Trophoblast cell (in vitro differentiated cells and primary cell): ENCODE measurements around the gene EXT2.

ENCODE experiments used
- DNase-seq, 2 donors: peaks; one replicate each; pipeline ENCODE4 v3.0.0-alpha.2; 2016
- H2AFZ ChIP-seq: 2 replicates; pipeline ENCODE4 v1.6.1; 2013; ENCODE audit warnings: low read length, moderate library complexity, mild to moderate bottlenecking; ENCODE audit not compliant: insufficient read depth, poor library complexity
- H2AK5ac ChIP-seq: 2 replicates; pipeline ENCODE4 v1.6.1; 2013; ENCODE audit warnings: mild to moderate bottlenecking, low read length
- H2BK120ac ChIP-seq: 2 replicates; pipeline ENCODE4 v1.6.1; 2013; ENCODE audit warnings: low read length, mild to moderate bottlenecking, moderate library complexity; ENCODE audit not compliant: insufficient read depth, poor library complexity
- H2BK12ac ChIP-seq: 2 replicates; pipeline ENCODE4 v1.6.1; 2013; ENCODE audit warnings: mild to moderate bottlenecking, low read length, moderate library complexity
- H2BK5ac ChIP-seq: 2 replicates; pipeline ENCODE4 v1.6.1; 2013; ENCODE audit warnings: low read length, low read depth, moderate library complexity, mild to moderate bottlenecking; ENCODE audit not compliant: poor library complexity
- H3K14ac ChIP-seq: 2 replicates; pipeline ENCODE4 v1.6.1; 2013; ENCODE audit warnings: mild to moderate bottlenecking, low read length
- H3K18ac ChIP-seq: 2 replicates; pipeline ENCODE4 v1.6.1; 2013; ENCODE audit warnings: mild to moderate bottlenecking, low read length
- H3K23ac ChIP-seq: 2 replicates; pipeline ENCODE4 v1.6.1; 2013; ENCODE audit warnings: low read length
- H3K27ac ChIP-seq: 2 replicates; pipeline ENCODE4 v1.5.1; 2013; ENCODE audit warnings: low read depth, mild to moderate bottlenecking, inconsistent platforms, low read length, moderate library complexity
- H3K27me3 ChIP-seq: 2 replicates; pipeline ENCODE4 v1.6.1; 2013; ENCODE audit warnings: inconsistent platforms, mild to moderate bottlenecking, low read length, moderate library complexity; ENCODE audit not compliant: insufficient read depth
- H3K36me3 ChIP-seq, 2 experiments: 1 replicate in 1 of 2; 2 replicates in 1 of 2; pipeline ENCODE4 v1.6.1; 2013; ENCODE audit warnings: low read length in 2 of 2, mild to moderate bottlenecking in 2 of 2, moderate library complexity in 1 of 2; ENCODE audit not compliant: insufficient read depth in 2 of 2, control insufficient read depth in 1 of 2
- H3K4ac ChIP-seq: 2 replicates; pipeline ENCODE4 v1.6.1; 2013; ENCODE audit warnings: low read depth, mild to moderate bottlenecking, low read length, moderate library complexity
- H3K4me1 ChIP-seq, 2 experiments: 1 replicate in 1 of 2; 2 replicates in 1 of 2; pipeline ENCODE4 v1.6.1; 2013; ENCODE audit warnings: low read length in 2 of 2, mild to moderate bottlenecking in 2 of 2, moderate library complexity in 1 of 2; ENCODE audit not compliant: insufficient read depth in 2 of 2, control insufficient read depth in 1 of 2
- H3K4me2 ChIP-seq: 2 replicates; pipeline ENCODE4 v1.6.1; 2013; ENCODE audit warnings: inconsistent platforms, mild to moderate bottlenecking, low read length, moderate library complexity
- H3K4me3 ChIP-seq: 2 replicates; pipeline ENCODE4 v1.5.1; 2013; ENCODE audit warnings: mild to moderate bottlenecking, low read depth, low read length, inconsistent platforms
- H3K79me1 ChIP-seq: one replicate; pipeline ENCODE4 v1.6.1; 2013; ENCODE audit warnings: low read length
- H3K79me2 ChIP-seq: 2 replicates; pipeline ENCODE4 v1.6.1; 2013; ENCODE audit warnings: low read length, mild to moderate bottlenecking; ENCODE audit not compliant: control insufficient read depth, insufficient read depth, poor library complexity
- H3K9ac ChIP-seq: 2 replicates; pipeline ENCODE4 v1.6.1; 2013; ENCODE audit warnings: mild to moderate bottlenecking, low read length
- H3K9me3 ChIP-seq: 2 replicates; pipeline ENCODE4 v1.6.1; 2013; ENCODE audit warnings: low read depth, mild to moderate bottlenecking, control low read depth, inconsistent platforms, low read length; ENCODE audit not compliant: insufficient read depth
- H4K12ac ChIP-seq: 2 replicates; pipeline ENCODE4 v1.6.1; 2013; ENCODE audit warnings: low read depth, mild to moderate bottlenecking, low read length, moderate library complexity
- H4K8ac ChIP-seq: 2 replicates; pipeline ENCODE4 v1.6.1; 2013; ENCODE audit warnings: low read depth, mild to moderate bottlenecking, low read length, moderate library complexity
- H4K91ac ChIP-seq: one replicate; pipeline ENCODE4 v1.6.1; 2013; ENCODE audit warnings: low read depth, mild to moderate bottlenecking, low read length, moderate library complexity
- WGBS: extraction: QIAGEN DNeasy Blood & Tissue Kit; methylation state at CpG from one replicate; pipeline ENCODE4 v1.1.7; 2013; ENCODE audit warnings: missing lambda C conversion rate; ENCODE audit not compliant: insufficient read length, insufficient coverage; ENCODE audit errors: extremely low coverage; 5-methylcytosine and 5-hydroxymethylcytosine counted together

Gene EXT2

DNA sequence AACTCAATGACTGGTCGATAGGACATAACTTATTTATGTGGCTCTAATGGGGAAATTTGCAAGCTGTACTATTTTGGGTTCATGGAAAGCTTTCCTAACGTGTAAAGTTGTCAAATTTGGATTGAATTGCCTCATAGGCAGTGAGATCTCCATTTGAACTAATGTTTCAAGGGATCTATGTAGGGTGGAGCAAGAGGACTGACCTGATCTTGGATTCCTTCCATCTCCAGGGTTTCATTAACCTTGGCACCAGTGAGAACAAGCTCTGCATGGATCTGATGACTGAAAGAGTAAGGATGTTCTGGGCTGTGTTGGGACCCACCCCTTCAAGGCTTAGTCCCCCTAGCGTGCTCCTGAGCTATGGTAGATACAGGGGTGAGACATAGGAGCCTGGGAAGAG lies 45.6 kb upstream of the EXT2 start:
- Histone ChIP-seq H4K12ac (no peak overlapping the region), H4K8ac (no peak overlapping the region), H2BK5ac (no peak overlapping the region), H3K9ac (no peak overlapping the region), H2BK12ac (no peak overlapping the region), H3K4me3 (no peak overlapping the region), H3K18ac (no peak overlapping the region), H3K4me2 (no peak overlapping the region), H3K9me3 (no peaks in the 10 kb centered on the region), H3K27ac (no peak overlapping the region), H3K23ac (no peak overlapping the region), H2AFZ (no peak overlapping the region), H2AK5ac (no peak overlapping the region), H3K4me1 (no peaks in the 10 kb centered on the region), H3K4ac (no peak overlapping the region), H3K14ac (no peak overlapping the region), H3K79me1 (no peaks in the 10 kb centered on the region), H3K36me3 (no peaks in the 10 kb centered on the region), H2BK120ac (no peak overlapping the region), H4K91ac (no peak overlapping the region), H3K27me3 (no peaks in the 10 kb centered on the region), H3K79me2 (no peaks in the 10 kb centered on the region)
- no peak for DNase-seq
- no CpG with 5 or more reads among the region's 3 CpGs for WGBS

DNA sequence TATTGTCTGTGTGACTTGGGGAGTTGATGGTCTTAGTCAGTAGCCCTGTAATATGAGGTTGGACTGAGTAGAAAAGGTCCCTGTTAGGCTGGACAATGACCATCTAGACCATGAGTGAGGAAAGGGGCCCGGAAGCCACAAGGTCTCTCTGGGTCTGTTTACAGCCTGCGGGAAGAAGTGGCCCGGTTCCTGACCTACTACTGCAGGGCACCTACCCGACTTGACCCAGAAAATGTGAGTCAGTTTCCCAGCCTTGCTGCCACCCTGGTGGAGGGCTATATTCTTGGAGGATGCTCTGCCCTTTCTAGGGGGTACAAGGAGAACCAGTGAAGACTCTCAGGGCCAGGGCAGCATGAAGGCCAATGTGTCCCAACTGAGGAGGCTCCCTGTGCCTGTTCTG lies 44.3 kb upstream of the EXT2 start:
- H2BK120ac ChIP-seq, result no peak overlapping the region
- no peak overlapping the region for H3K18ac ChIP-seq
- H4K12ac ChIP-seq, result no peak overlapping the region
- WGBS, result no CpG with 5 or more reads among the region's 4 CpGs
- no peak overlapping the region for H3K14ac ChIP-seq
- H3K27me3 ChIP-seq, result no peaks in the 10 kb centered on the region
- H3K4me1 ChIP-seq, result no peaks in the 10 kb centered on the region
- no peak overlapping the region for H2BK12ac ChIP-seq
- no peak overlapping the region for H4K91ac ChIP-seq
- no peak for DNase-seq
- H3K9ac ChIP-seq, result no peak overlapping the region
- H3K23ac ChIP-seq, result no peak overlapping the region
- H2AFZ ChIP-seq, result no peak overlapping the region
- no peaks in the 10 kb centered on the region for H3K79me2 ChIP-seq
- H3K4me3 ChIP-seq, result no peak overlapping the region
- H2AK5ac ChIP-seq, result no peak overlapping the region
- H3K9me3 ChIP-seq, result no peaks in the 10 kb centered on the region
- H2BK5ac ChIP-seq, result no peak overlapping the region
- no peaks in the 10 kb centered on the region for H3K79me1 ChIP-seq
- H3K4ac ChIP-seq, result no peak overlapping the region
- no peak overlapping the region for H3K27ac ChIP-seq
- no peaks in the 10 kb centered on the region for H3K36me3 ChIP-seq
- no peak overlapping the region for H3K4me2 ChIP-seq
- H4K8ac ChIP-seq, result no peak overlapping the region

DNA sequence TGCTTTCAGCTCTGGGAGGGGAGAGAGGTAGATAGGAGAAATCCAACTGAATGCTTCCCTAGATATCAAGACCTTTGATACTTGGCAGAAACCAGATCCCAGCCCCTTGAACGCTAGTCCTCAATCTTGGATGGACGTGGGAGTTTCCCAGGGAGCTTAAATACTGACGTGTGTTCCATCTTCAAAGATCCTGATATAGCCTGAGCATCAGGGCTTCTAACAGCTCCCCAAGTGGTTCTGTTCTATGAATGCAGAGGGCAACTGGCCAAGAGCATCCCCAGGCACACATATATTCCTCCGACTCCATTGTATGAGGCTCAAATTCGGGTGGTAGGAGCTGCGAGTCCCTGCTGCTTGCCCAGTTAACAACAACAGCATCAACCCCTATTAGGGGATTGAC lies 38.1 kb upstream of the EXT2 start:
- H4K91ac ChIP-seq, result no peak overlapping the region
- H3K36me3 ChIP-seq, result no peaks in the 10 kb centered on the region
- H3K27ac ChIP-seq, result no peak overlapping the region
- H3K18ac ChIP-seq, result no peak overlapping the region
- no peak overlapping the region for H2BK120ac ChIP-seq
- no peak overlapping the region for H3K23ac ChIP-seq
- no peak overlapping the region for H3K4me3 ChIP-seq
- no peak overlapping the region for H3K4ac ChIP-seq
- H2BK12ac ChIP-seq, result no peak overlapping the region
- H3K9ac ChIP-seq, result no peak overlapping the region
- H3K14ac ChIP-seq, result no peak overlapping the region
- H2AK5ac ChIP-seq, result no peak overlapping the region
- no peaks in the 10 kb centered on the region for H3K79me1 ChIP-seq
- H3K79me2 ChIP-seq, result no peaks in the 10 kb centered on the region
- no peaks in the 10 kb centered on the region for H3K9me3 ChIP-seq
- H3K4me2 ChIP-seq, result no peak overlapping the region
- no peak for DNase-seq
- WGBS, result no CpG with 5 or more reads among the region's 6 CpGs
- no peak overlapping the region for H2BK5ac ChIP-seq
- H3K4me1 ChIP-seq, result no peaks in the 10 kb centered on the region
- no peak overlapping the region for H4K8ac ChIP-seq
- H4K12ac ChIP-seq, result no peak overlapping the region
- no peak overlapping the region for H2AFZ ChIP-seq
- no peaks in the 10 kb centered on the region for H3K27me3 ChIP-seq

DNA sequence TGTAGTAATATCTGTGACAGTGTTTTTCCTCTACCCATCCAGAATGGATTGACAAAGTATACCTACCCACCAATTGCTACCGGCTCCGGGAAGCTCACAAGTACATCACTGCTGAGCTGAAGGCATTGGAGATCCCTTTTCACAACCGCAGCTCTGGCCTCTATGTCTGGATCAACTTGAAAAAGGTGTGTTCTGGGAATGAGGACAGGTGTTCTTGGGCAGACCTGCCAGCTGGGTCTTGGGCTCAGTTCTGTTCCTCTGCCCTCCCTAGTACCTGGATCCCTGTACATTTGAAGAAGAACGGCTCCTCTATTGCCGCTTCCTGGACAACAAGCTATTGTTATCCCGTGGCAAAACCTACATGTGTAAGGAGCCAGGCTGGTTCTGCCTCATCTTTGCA lies 37.2 kb upstream of the EXT2 start:
- WGBS, result no CpG with 5 or more reads among the region's 6 CpGs
- no peak overlapping the region for H2BK120ac ChIP-seq
- H3K27me3 ChIP-seq, result no peaks in the 10 kb centered on the region
- H4K12ac ChIP-seq, result no peak overlapping the region
- no peaks in the 10 kb centered on the region for H3K4me1 ChIP-seq
- no peaks in the 10 kb centered on the region for H3K9me3 ChIP-seq
- H2BK12ac ChIP-seq, result no peak overlapping the region
- H2AK5ac ChIP-seq, result no peak overlapping the region
- H3K4ac ChIP-seq, result no peak overlapping the region
- H2BK5ac ChIP-seq, result no peak overlapping the region
- no peaks in the 10 kb centered on the region for H3K36me3 ChIP-seq
- no peak overlapping the region for H2AFZ ChIP-seq
- H3K4me3 ChIP-seq, result no peak overlapping the region
- no peak overlapping the region for H4K8ac ChIP-seq
- H3K79me1 ChIP-seq, result no peaks in the 10 kb centered on the region
- no peak overlapping the region for H3K27ac ChIP-seq
- DNase-seq, result no peak
- no peak overlapping the region for H3K9ac ChIP-seq
- no peak overlapping the region for H3K18ac ChIP-seq
- no peaks in the 10 kb centered on the region for H3K79me2 ChIP-seq
- no peak overlapping the region for H3K23ac ChIP-seq
- no peak overlapping the region for H3K14ac ChIP-seq
- H3K4me2 ChIP-seq, result no peak overlapping the region
- no peak overlapping the region for H4K91ac ChIP-seq
